GM10847 (cell line): ENCODE results near the gene KRTAP19-8.

ENCODE experiments used
- POLR2A ChIP-seq: IDR thresholded peaks from 2 replicates; pipeline ENCODE4 v1.6.1; 2011; ENCODE audit not compliant: insufficient read length; ENCODE audit errors: extremely low read depth

The KRTAP19-8 gene, protein sequence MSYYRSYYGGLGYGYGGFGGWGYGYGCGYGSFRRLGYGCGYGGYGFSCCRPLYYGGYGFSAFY

DNA sequence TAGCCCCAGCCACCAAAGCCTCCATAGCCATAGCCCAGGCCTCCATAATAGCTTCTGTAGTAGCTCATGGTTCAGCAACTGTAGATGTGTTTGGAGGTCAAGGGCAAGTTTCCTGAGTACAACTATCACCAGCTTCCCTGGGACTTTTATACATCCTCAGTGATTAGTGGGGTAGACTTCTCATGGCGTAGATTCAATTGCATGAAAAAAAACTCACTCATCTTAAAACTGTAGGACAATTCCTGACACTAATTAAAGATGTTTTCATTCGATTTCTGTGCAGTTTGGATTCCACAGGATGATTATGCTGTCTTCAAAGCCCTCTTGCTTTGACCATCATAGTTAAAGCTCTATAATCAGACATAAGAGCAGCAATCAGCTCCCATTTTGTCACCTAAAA, at the start of gene KRTAP19-8:
Gene KRTAP19-8, minus strand, starts transcription at position 101 of the 400 bp plus-strand sequence. Its CDS starts 33 bp downstream, at position 68.
- no peak for TF ChIP-seq POLR2A

DNA sequence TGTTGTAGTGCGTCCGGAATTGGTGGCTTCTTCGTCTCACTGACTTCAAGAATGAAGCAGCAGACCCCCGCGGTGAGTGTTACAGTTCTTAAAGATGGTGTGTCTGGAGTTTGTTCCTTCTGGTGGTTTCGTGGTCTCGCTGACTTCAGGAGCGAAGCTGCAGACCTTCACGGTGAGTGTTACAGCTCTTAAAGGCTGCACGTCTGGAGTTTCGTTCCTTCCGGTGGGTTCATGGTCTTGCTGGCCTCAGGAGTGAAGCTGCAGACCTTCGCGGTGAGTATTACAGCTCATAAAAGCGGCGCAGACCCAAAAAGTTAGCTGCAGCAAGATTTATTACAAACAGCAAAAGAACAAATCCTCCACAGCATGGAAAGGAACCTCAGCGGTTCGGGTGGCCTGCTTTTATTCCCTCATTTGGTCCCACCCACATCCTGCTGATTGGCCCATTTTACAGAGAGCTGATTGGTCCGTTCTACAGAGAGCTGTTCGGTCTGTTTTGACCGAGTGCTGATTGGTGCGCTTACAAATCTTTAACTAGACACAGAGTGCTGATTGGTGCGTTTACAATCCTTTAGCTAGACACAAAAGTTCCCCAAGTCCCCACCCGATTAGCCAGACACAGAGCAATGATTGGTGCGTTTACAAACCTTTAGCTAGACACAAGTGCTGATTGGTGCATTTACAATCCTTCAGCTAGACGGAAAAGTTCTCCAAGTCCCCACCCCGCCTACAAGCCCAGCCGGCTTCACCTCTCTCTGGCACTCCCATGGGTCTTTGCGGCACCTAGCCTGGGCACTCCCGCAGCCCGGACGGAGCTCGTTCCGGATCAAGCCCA, 49.6 kb upstream of the KRTAP19-8 start:
- TF ChIP-seq POLR2A, result no peak

DNA sequence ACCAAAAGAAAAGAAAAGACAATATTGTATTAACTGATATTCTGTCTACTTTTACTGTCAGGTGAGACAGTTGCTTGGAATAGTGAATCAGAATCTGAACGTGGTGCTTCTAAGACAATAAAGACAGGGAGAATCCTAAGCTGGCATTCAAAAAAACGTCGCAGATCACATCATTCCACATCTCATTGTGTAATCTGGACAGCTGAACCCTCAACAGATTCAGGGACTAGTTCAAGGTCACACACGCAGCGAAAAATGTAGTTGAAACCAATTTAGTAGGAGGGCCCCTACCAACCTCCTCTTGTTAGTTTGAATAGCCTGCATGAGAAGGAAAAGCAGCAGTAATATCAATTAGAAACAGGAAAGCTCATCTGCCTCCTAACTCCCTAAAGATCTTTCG, 46.4 kb upstream of the KRTAP19-8 start:
- no peak for TF ChIP-seq POLR2A

DNA sequence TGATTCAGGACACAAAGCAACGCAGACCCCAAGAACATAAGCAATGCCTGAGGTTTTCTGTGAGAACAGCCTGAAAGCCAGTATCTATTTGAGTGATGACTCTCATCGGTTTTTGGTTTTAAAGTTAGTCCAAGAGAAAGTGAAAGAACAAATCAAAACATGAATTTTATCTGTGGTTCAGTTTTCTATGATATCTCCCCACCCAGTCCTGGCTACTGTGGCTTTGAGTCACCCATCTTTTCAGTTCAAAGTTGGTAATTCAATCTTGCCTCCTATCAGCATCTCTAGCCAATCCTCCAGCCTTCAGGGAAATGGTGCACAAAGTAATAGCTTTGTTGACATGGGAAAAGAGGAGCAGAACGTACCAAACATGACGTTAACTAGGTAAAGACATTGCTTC, 40.5 kb upstream of the KRTAP19-8 start:
- TF ChIP-seq POLR2A, result no peak

DNA sequence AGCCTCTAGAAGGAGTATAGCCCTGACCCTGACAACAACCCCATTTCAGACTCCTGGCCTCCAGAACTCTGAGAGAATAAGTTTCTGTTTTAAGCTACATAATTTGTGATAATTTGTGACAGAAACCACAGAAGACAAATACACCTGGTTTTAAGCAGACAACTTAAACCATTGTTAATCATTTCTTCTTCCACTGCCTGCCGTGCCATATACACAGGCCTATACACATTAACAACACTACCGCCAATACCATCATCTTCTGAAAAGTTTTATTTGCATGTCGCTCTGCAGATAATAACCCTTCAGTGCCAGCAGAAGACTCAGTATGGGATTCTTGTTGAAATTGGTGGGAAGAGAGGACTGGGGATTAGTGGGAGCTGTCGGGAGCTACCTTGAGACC, 39.9 kb upstream of the KRTAP19-8 start:
- TF ChIP-seq POLR2A, result no peak

DNA sequence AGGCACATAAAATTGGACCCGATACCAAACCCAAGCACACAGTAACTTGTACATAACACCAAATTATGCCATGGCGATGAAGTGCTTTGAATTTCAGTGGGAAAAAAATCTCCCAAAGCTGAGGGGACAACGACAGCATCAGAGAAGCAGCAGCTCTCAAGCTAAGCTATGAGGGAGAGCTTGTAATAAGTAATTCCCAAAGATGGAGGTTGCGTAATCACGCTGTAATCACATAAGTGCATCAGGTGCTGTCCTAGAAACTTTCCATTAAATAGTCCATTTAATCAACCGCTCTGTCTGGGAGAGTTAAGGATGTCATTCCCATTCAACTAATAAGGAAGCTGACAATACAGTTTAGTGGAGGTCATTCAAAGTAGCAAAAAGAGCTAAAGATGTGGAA, 37.6 kb upstream of the KRTAP19-8 start:
- TF ChIP-seq POLR2A, result no peak

DNA sequence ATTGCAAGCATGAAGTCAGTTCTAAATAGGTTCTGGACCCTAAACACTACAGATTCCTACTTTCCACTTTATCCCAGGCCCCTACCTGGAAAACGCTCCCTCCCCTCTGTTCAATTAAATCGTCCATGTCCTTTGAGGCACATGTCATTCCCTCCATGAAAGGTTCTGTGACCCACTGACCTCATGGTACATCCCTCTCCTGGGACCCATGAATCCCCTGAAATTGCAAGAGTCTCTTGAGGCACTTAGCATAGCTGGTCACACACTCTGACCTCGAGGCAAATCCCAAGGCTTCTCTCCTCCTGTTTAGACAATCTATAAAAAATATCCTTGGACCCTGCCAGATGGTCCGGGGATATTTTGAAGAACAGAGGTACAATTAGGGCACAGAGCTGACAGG, 34.3 kb upstream of the KRTAP19-8 start:
- no peak for TF ChIP-seq POLR2A

GRCh38 chr21:31064803-31065202, 26.5 kb upstream of the KRTAP19-8 start:
- TF ChIP-seq POLR2A, result no peak

DNA sequence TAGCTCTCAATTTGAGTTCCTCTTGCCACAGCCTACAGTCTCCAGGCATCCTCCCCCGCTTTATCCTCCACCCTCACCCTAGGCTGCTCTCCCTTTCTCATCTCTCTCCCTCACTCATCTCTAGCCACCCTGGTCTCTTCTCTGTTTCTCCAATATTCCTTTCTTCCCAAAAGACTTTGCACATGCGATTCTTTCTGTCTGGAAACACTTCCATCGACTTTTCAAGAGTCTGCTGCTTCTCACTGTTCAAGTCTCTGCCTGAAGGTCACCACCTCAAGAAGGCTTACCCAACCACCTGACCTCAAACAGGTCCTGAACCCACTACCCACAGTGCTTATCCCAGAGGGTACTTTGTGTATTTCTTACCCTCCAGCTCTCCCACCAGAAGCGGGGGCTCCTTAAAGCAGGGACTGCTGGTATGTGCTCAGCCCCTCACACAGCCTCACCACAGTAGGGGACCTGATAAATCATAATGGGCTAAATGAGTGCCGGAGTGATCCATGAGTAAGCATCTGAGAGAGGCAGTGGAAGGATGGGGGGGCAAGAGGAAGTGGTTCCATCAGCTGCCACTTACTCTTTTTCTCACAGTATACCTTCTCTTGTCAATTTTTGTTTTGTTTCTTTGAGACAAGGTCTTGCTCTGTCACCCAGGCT, 14.3 kb upstream of the KRTAP19-8 start:
- no peak for TF ChIP-seq POLR2A

GRCh38 chr21:31050577-31051157, 12.4 kb upstream of the KRTAP19-8 start:
- TF ChIP-seq POLR2A, result no peak

DNA sequence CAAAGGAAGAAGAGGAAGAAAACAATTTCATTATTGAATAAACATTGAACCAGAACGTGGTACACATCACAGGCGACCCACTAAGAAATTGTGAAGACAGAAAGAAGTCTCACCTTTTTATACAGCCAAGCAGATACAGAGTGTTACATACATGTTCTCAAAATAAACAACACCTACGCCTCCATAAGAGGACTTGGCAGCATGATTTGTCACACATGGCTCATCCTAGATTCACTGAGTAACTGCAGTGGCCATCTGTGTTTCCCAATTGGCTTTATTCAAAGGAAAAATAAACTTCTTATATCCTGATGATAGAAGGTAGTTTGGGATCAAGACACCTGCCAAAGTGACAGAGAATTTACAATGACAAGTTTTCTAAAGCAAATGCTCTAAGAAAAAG, 7.6 kb upstream of the KRTAP19-8 start:
- no peak for TF ChIP-seq POLR2A

GRCh38 chr21:31043471-31043870, 5.2 kb upstream of the KRTAP19-8 start:
- no peak for TF ChIP-seq POLR2A

DNA sequence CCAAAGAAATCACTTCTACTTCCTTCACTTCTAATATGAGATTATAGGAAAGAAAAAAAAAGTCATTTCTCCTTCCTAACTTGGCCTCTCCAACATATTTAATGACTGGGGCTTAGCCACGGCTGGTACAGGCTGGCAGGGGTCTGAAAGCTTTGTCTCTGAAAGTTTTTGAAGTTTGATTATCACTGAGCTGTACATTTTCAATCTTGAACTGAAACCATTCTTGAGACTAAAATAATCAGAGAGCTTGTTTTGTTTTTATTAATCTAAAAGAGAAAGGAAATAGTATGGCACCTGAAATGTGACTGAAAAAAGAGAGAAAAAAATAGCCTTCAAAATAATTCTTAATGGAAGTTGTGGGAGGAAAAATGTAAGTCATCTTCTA, 3.8 kb upstream of the KRTAP19-8 start:
- TF ChIP-seq POLR2A, result no peak

- TF ChIP-seq POLR2A, result no peak
These were observed 3.2 kb upstream of the KRTAP19-8 start for GRCh38 chr21:31041295-31042079.

DNA sequence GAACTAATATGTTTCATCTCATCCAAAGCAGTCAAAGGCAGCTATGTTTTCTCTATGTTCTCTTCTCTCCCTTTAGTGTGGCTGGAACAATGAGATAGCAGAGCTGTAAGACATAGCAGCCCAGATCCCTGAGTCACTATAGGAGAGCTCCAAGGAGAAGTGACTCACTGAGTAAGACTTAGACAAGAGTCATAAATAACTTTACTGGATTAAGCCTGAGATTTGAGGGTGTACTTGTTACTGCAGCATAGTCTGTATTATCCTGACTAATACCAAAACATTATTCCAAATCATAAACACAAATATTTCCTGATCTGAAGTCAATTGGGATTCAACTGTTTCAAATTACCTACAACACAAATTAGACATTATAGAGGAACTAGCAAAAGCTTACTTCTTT, 3.9 kb downstream of the KRTAP19-8 start:
- no peak for TF ChIP-seq POLR2A
